Measurements from ENCODE around the gene CYP4A11.

GRCh38 chr1:46936788-46937187 is 4.5 kb downstream of the CYP4A11 start:
- no peak for TF ChIP-seq POLR2AphosphoS5 (IDR thresholded peaks at IDR 0.05; ENCODE audit: borderline replicate concordance, low read depth, low read length)
- TF ChIP-seq EZH2 (IDR thresholded peaks at IDR 0.05), result no peak

Data from SK-N-MC (cell line).